SU-DHL-6 (cell line): ENCODE results near the gene TDRD9.

Source experiments
- H2AFZ ChIP-seq: fragments of 200-600 bp; sonication (generic); 2 replicates; pipeline ENCODE4 v1.6.1; 2014; ENCODE audit warnings: low read depth, mild to moderate bottlenecking, moderate library complexity, mixed read lengths, antibody characterized with exemption, low read length; ENCODE audit not compliant: severe bottlenecking
- H3F3A ChIP-seq: fragments of 200-600 bp; shearing (Covaris generic); 2 replicates; pipeline ENCODE4 v1.6.0; 2016; ENCODE audit warnings: antibody characterized with exemption, mild to moderate bottlenecking; ENCODE audit not compliant: insufficient read depth
- H3K27ac ChIP-seq: fragments of 200-600 bp; sonication (generic); 2 replicates; pipeline ENCODE4 v1.5.1; 2016; ENCODE audit warnings: low read depth, mild to moderate bottlenecking, low read length, moderate library complexity, mixed read lengths
- H3K27me3 ChIP-seq: fragments of 200-600 bp; sonication (generic), shearing (Covaris generic); 2 replicates; pipeline ENCODE4 v1.6.0; 2014; ENCODE audit warnings: mild to moderate bottlenecking, low read length
- H3K36me3 ChIP-seq: fragments of 200-600 bp; sonication (generic); 2 replicates; pipeline ENCODE4 v1.6.1; 2014; ENCODE audit warnings: mild to moderate bottlenecking, low read length, mixed read lengths
- H3K4me2 ChIP-seq: fragments of 300-600, 200-600 bp; shearing (Covaris generic), sonication (generic); 2 replicates; pipeline ENCODE4 v1.6.0; 2014; ENCODE audit warnings: low read length, low read depth, mild to moderate bottlenecking; ENCODE audit not compliant: poor library complexity, severe bottlenecking
- H3K4me3 ChIP-seq: fragments of 200-600 bp; sonication (generic); 2 replicates; pipeline ENCODE4 v1.5.1; 2014; ENCODE audit warnings: antibody characterized with exemption, low read length, mild to moderate bottlenecking, mixed read lengths; ENCODE audit not compliant: insufficient read depth, poor library complexity, severe bottlenecking
- H3K79me2 ChIP-seq: fragments of 200-600 bp; sonication (generic); 2 replicates; pipeline ENCODE4 v1.6.1; 2014; ENCODE audit warnings: mild to moderate bottlenecking, low read length, moderate library complexity; ENCODE audit not compliant: insufficient read depth
- H3K9ac ChIP-seq: fragments of 200-600 bp; sonication (generic); 2 replicates; pipeline ENCODE4 v1.7.0; 2014; ENCODE audit warnings: mild to moderate bottlenecking, low read length
- H3K9me2 ChIP-seq: fragments of 200-600 bp; sonication (generic); replicated peaks from 2 replicates; pipeline ENCODE4 v1.6.1; 2014; ENCODE audit warnings: low read length; ENCODE audit not compliant: insufficient read depth
- H3K9me3 ChIP-seq: fragments of 200-600 bp; sonication (generic); 2 replicates; pipeline ENCODE4 v1.6.1; 2014; ENCODE audit warnings: low read length, mixed read lengths; ENCODE audit not compliant: insufficient read depth
- H4K20me1 ChIP-seq: fragments of 200-600 bp; sonication (generic); 2 replicates; pipeline ENCODE4 v1.6.1; 2014; ENCODE audit warnings: low read depth, mild to moderate bottlenecking, antibody characterized with exemption, low read length, moderate library complexity, mixed read lengths
- CTCF ChIP-seq: fragments of 200-600 bp; sonication (generic); IDR thresholded peaks from one replicate; pipeline ENCODE4 v1.5.1; 2017; ENCODE audit warnings: antibody characterized with exemption, mild to moderate bottlenecking, low read length, moderate library complexity; ENCODE audit not compliant: insufficient read depth, poor library complexity, severe bottlenecking
- EZH2phosphoT487 ChIP-seq: fragments of 200-600 bp; sonication (generic), shearing (Covaris generic); conservative IDR thresholded peaks from 2 replicates; pipeline ENCODE4 v1.6.1; 2018; ENCODE audit warnings: mild to moderate bottlenecking, antibody characterized with exemption, low read length, moderate library complexity, mixed read lengths

The TDRD9 gene

GRCh38 chr14:103989964-103990363 lies 61.7 kb downstream of the TDRD9 start:
- Histone ChIP-seq H3K27ac (no peak overlapping the region), H2AFZ (no peak overlapping the region), H3K79me2 (no peaks in the 10 kb centered on the region), H3F3A (no peaks in the 10 kb centered on the region), H3K9ac (no peak overlapping the region), H3K27me3 (no peaks in the 10 kb centered on the region), H3K4me2 (no peak overlapping the region), H3K4me3 (no peak overlapping the region), H3K36me3 (no peaks in the 10 kb centered on the region), H4K20me1 (no peaks in the 10 kb centered on the region), H3K9me3 (no peaks in the 10 kb centered on the region; the same call in 1 of the 2 replicates), H3K9me2 (0 out of 2 replicates have a peak, but pooled peaks cover 3% of the 10 kb centered on the region)
- TF ChIP-seq EZH2phosphoT487 = no peak
- TF ChIP-seq CTCF = no peak

GRCh38 chr14:103994535-103995184 lies 66.4 kb downstream of the TDRD9 start:
- Histone ChIP-seq H3K4me2 (no peak overlapping the region), H4K20me1 (no peaks in the 10 kb centered on the region), H3K9me2 (no peaks in the 10 kb centered on the region), H3K9ac (no peak overlapping the region), H3F3A (no peaks in the 10 kb centered on the region), H2AFZ (no peak overlapping the region), H3K36me3 (no peaks in the 10 kb centered on the region), H3K9me3 (no peaks in the 10 kb centered on the region), H3K27me3 (no peaks in the 10 kb centered on the region), H3K4me3 (no peak overlapping the region), H3K79me2 (no peaks in the 10 kb centered on the region), H3K27ac (no peak overlapping the region)
- TF ChIP-seq CTCF (no peak), EZH2phosphoT487 (no peak)

- Histone ChIP-seq H3K79me2 (no peaks in the 10 kb centered on the region), H3K36me3 (no peaks in the 10 kb centered on the region), H2AFZ (no peak overlapping the region), H3K27ac (no peak overlapping the region), H3F3A (no peaks in the 10 kb centered on the region), H3K27me3 (no peaks in the 10 kb centered on the region), H3K4me2 (no peak overlapping the region), H4K20me1 (no peaks in the 10 kb centered on the region), H3K9me3 (no peaks in the 10 kb centered on the region), H3K4me3 (no peak overlapping the region), H3K9me2 (no peaks in the 10 kb centered on the region), H3K9ac (no peak overlapping the region)
- TF ChIP-seq EZH2phosphoT487 (no peak), CTCF (no peak)
Observed at GRCh38 chr14:103995876-103996275, 67.6 kb downstream of the TDRD9 start.
